Left ventricle myocardium inferior (tissue), 1 donor: Measurements from ENCODE around the gene CIAO2A. TPM values are rescaled to one million over a fixed set of nuclear protein-coding genes. Genes with fewer than 3 reads are reported as not detected.
A peak's percentile ranks its signal among the peaks of the same experiment; 100 is the strongest.

ENCODE experiments used
- DNase-seq: peaks from one replicate; pipeline ENCODE4 v3.0.0-alpha.2; 2020
- H3K27ac ChIP-seq: fragments of 200-600 bp; replicated peaks from 2 replicates; pipeline ENCODE4 v1.8.0; 2021
- H3K27me3 ChIP-seq: fragments of 200-600 bp; 2 replicates; pipeline ENCODE4 v1.8.0; 2021; ENCODE audit warnings: low read depth
- H3K36me3 ChIP-seq: fragments of 200-600 bp; 2 replicates; pipeline ENCODE4 v1.8.0; 2021
- H3K4me1 ChIP-seq: fragments of 200-600 bp; 2 replicates; pipeline ENCODE4 v1.8.0; 2021
- H3K4me3 ChIP-seq: fragments of 200-600 bp; 2 replicates; pipeline ENCODE4 v1.8.0; 2021; ENCODE audit warnings: mild to moderate bottlenecking, moderate library complexity
- H3K9me3 ChIP-seq: fragments of 200-600 bp; replicated peaks from 2 replicates; pipeline ENCODE4 v1.8.0; 2021
- intact Hi-C: fragments of 100-400 bp; cut with micrococcal nuclease; formaldehyde crosslinking; loops from one replicate; pipeline ENCODE4 v1.11.0; 2022
- long read RNA-seq: library from polyadenylated mRNA; unstranded; transcript quantifications from one replicate; pipeline ENCODE4 v2.0.0, GENCODE V29; 2021
- total RNA-seq: library from RNA; stranded (reverse); fragmentation: NEBNext Ultra II Directional; extraction: Animal tissue kit (Norgen Biotek cat#: 25700); gene quantifications from one replicate; pipeline ENCODE4 v1.2.1, GENCODE V29; 2021
- TF ChIP-seq, protein P1 (sequence below): fragments of 200-600 bp; IDR thresholded peaks from 2 replicates; pipeline ENCODE4 v1.8.0; 2021; ENCODE audit warnings: antibody characterized with exemption, mild to moderate bottlenecking, borderline replicate concordance
- donor health status: DM: no; HTN: yes; CAD: no; lungs with severe emphysema.

Gene CIAO2A
- 71.0 TPM for total RNA-seq
- long read RNA-seq, transcript CIAO2A-202 (4 exons, 826 nt): minor isoform, 7 of 64 reads
- long read RNA-seq, transcript CIAO2A-201 (5 exons, 1,105 nt): major isoform, 54 of 64 reads
- long read RNA-seq, partial matches to known transcripts: 0 of 64 reads
- long read RNA-seq, other reads (novel, unspliced or antisense): 1 of 64 reads

DNA sequence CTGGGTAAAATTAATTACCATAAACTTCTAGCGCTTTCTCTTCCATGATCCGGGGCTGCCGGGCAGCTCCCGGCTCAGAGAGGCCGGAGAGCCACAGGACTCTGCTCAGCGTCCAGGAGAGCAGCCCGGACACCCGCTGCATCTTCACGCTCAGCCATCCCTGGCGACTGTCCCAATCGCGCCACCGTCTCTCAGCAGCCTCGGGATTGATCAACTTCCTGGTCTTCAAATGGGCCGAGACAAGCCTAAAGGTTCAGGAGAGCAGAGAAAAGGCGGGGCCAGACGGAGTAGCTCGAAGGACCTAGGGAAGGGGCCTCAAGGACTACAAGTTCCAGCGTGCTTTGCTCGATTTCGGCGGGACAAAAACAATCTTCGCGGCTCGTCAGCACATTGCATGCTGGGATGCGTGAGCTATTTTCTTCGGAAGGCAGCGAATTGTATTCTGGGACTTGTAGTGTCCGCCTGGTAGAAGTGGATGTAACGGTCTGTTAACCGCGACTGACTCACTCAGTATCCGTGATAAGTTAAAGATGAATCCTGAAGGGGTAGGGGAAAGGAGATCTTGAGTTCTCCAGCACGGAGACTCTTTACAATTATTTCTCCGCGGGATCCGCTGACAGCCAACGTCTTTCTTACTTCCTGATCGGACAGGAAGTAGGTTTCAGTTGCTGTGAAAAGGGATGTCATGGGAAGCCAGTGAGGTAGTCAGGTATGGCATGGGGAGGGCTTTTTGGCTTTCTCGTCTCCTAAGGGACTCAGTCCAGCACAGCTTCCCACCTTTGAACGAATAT, at the start of gene CIAO2A:
Gene CIAO2A, minus strand, starts transcription at position 212 of the 791 bp plus-strand sequence. Its CDS starts 70 bp downstream, at position 142.
- intact Hi-C loops: no loop called here
- Histone ChIP-seq H3K27ac (peak within 1 kb of the TSS; percentile 93), H3K27me3 (no peaks in the 10 kb centered on the region), H3K9me3 (no peaks in the 10 kb centered on the region), H3K36me3 (peaks cover 3% of the 10 kb centered on the region), H3K4me1 (peaks cover 95% of the 10 kb centered on the region), H3K4me3 (peak within 1 kb of the TSS; percentile 78)
- peak; percentile 92 for DNase-seq
- TF ChIP-seq, protein P1, sequence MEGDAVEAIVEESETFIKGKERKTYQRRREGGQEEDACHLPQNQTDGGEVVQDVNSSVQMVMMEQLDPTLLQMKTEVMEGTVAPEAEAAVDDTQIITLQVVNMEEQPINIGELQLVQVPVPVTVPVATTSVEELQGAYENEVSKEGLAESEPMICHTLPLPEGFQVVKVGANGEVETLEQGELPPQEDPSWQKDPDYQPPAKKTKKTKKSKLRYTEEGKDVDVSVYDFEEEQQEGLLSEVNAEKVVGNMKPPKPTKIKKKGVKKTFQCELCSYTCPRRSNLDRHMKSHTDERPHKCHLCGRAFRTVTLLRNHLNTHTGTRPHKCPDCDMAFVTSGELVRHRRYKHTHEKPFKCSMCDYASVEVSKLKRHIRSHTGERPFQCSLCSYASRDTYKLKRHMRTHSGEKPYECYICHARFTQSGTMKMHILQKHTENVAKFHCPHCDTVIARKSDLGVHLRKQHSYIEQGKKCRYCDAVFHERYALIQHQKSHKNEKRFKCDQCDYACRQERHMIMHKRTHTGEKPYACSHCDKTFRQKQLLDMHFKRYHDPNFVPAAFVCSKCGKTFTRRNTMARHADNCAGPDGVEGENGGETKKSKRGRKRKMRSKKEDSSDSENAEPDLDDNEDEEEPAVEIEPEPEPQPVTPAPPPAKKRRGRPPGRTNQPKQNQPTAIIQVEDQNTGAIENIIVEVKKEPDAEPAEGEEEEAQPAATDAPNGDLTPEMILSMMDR: no peak

- peaks cover 20% of the 10 kb centered on the region for H3K4me1 ChIP-seq
- TF ChIP-seq, protein P1: no peak
- H3K36me3 ChIP-seq: peaks cover 35% of the 10 kb centered on the region
- no peak for DNase-seq
- H3K4me3 ChIP-seq: no peak overlapping the region
- intact Hi-C loops: no loop called here
- no peaks in the 10 kb centered on the region for H3K27me3 ChIP-seq
- H3K9me3 ChIP-seq: no peaks in the 10 kb centered on the region
- H3K27ac ChIP-seq: no peak overlapping the region
Observed at GRCh38 chr15:64143276-64143675, 49.6 kb upstream of the CIAO2A start.

DNA sequence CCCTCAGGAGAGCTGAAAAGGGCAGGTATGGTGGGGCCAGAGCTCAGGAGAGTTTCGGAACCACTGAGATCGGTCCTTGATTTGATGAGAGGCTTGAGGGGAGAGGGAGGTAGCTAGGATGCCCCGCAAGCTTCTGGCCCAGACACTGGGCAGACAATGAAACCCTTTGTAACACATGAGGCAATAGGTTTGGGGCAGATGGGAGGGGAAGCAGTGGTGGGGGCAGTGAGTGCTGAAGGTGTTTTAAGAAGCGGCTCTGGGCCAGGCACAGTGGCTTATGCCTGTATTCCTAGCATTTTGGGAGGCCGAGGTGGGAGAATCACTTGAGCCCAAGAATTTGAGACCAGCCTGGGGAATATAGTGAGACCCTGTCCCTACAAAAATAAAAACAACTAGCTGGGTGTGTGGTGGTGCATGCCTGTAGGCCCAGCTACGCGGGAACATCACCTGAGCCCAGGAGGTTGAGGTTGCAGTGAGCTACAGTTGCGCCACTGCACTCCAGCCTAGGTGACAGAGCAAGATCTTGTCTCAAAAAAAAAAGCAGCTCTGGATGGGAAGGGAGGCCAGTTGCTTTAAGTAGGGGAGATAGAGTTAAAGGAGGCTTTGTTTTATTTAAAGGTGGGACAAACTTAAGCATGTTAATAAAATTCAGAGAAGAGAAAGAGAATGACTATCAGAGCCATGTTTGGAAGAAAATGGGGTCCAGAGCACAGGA, 48.3 kb upstream of the CIAO2A start:
- no peak overlapping the region for H3K4me3 ChIP-seq
- TF ChIP-seq, protein P1: no peak
- no peak for DNase-seq
- peaks cover 48% of the 10 kb centered on the region for H3K36me3 ChIP-seq
- intact Hi-C loops: no loop called here
- no peaks in the 10 kb centered on the region for H3K27me3 ChIP-seq
- H3K4me1 ChIP-seq: peaks cover 27% of the 10 kb centered on the region
- H3K9me3 ChIP-seq: no peaks in the 10 kb centered on the region
- H3K27ac ChIP-seq: no peak overlapping the region

DNA sequence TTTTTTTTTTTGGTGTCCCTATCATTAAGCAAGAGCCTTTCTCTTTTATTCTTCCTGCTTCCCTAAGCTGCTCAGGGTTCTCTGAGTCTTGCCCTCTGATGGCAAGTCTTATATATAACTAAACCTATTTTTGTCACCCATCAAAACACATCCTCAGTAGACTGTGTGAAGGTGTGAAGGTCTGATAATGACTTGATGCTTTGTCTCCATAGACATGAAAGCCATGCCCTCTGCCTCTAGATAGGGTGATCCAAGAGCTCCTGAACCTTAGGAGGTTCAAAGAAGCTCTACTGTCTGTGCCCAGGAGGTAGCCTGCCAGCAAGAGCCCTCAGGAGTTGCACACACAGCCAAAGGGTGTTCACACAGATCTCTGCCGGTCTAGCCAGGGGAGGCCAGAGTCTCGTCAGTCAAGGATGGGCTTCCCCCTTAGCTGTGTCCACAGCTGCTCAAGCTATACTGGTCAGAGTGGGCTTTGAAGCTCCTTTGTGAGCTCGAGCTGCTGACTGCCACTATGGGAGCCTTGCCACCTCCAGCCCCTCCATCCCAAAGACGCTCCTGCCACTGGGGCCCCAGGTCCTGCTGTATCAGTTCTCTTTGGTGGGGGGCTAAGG, 44.8 kb upstream of the CIAO2A start:
- Histone ChIP-seq H3K4me1 (peaks cover 25% of the 10 kb centered on the region), H3K36me3 (peaks cover 57% of the 10 kb centered on the region), H3K9me3 (no peaks in the 10 kb centered on the region), H3K27me3 (no peaks in the 10 kb centered on the region), H3K27ac (no peak overlapping the region), H3K4me3 (no peak overlapping the region)
- no peak for DNase-seq
- intact Hi-C loops: no loop called here
- TF ChIP-seq, protein P1: no peak

DNA sequence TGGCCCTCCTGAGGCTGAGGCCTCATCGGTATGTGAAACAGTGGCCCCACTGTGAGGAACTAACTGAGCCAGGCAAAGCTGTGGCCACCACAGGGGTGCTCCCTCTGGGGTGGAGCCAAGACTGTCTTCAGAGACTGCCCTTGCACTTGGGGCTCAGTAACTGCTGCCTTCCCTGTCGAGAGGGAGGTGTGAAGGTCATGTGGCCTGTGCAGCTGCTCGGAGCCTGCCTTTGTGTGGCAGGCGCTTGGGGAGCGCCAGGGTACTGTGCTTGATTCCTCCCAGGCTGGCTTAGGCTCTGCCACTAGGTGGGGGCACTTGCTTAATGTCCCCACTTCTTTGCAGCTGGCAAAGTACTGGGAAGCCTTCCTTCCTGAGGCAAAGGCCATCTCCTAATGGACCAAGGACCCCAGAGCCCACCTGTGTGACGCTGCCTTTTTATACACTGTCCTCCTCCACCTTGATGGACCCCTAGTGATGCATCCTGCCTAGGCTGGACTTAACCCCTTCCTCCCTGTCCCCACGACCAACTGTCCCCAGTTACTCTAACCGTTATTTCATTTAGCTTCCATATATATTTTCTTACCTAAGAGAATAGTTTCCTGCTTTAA, 43.7 kb upstream of the CIAO2A start:
- no peaks in the 10 kb centered on the region for H3K27me3 ChIP-seq
- H3K27ac ChIP-seq: peak overlapping the region; percentile 66
- DNase-seq: no peak
- H3K4me3 ChIP-seq: no peak overlapping the region
- no peaks in the 10 kb centered on the region for H3K9me3 ChIP-seq
- TF ChIP-seq, protein P1: peak; percentile 41
- peaks cover 36% of the 10 kb centered on the region for H3K4me1 ChIP-seq
- H3K36me3 ChIP-seq: peaks cover 62% of the 10 kb centered on the region
- intact Hi-C loops: no loop called here
